Measurements from ENCODE around the gene ENDOD1. TPM values are rescaled to one million over a fixed set of nuclear protein-coding genes. Genes with fewer than 3 reads are reported as not detected.

Gene ENDOD1
- total RNA-seq, 2 experiments from 2014 or later, result 37.1 to 40.5 TPM

DNA sequence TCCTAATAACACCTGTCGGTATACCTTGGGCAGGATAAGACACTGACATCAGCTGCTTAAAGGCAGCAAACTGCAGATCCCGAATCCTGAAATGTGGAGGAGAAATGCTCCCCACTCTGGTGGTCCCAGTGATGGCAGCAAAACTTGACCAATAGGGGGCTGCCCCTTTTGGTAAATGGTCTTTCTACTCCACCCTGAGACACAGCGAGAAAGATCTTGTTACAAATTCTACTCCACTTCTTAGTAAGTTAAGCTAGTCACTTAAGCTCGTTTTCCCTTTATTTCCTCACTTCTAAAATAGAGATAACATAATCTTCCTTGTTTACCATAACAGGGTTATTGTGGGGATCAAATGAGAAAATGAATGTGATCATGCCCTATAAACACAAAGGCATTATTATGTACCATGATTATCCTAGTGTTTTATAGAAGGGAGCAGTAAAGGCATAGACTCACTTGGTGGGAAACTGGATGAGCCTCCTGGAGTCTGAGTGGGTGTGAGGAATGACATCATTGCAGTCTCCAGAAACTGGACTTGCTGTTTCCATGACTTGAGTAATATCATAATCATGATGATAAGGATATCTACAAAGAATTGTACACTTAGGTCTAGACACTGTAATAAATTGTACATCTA is 50.9 kb downstream of the ENDOD1 start:
- Mint-ChIP-seq H3K4me3 (no peak overlapping the region), H3K9me3 (ENCODE audit: low read depth) (no peaks in the 10 kb centered on the region), H3K4me1 (peaks cover 31% of the 10 kb centered on the region), H3K36me3 (peaks cover 7% of the 10 kb centered on the region), H3K27ac (no peak overlapping the region), H3K27me3 (peaks cover 12% of the 10 kb centered on the region)
- DNase-seq, result no peak
- CTCF ChIA-PET, result interaction anchor here (0.6 to 20.8 kb wide), 9 partner anchors 8 to 554 kb away, joined by 3 to 258 read pairs (median 4); partner anchors contain the start of genes ENDOD1 and SRSF8
- no peak for ATAC-seq

- Mint-ChIP-seq H3K4me1 (peaks cover 21% of the 10 kb centered on the region), H3K4me3 (no peak overlapping the region), H3K9me3 (ENCODE audit: low read depth) (no peaks in the 10 kb centered on the region), H3K27ac (no peak overlapping the region), H3K27me3 (peaks cover 14% of the 10 kb centered on the region), H3K36me3 (no peaks in the 10 kb centered on the region)
- CTCF ChIA-PET, result interaction anchor here (1.1 to 20.8 kb wide), 3 partner anchors 10 to 71 kb away, joined by 4 to 258 read pairs (median 10); partner anchors contain the start of gene SRSF8
- DNase-seq, result no peak
- no peak for ATAC-seq
These were observed 52.8 kb downstream of the ENDOD1 start for GRCh38 chr11:95142431-95142830.

GRCh38 chr11:95143106-95143681 is 53.5 kb downstream of the ENDOD1 start:
- no peaks in the 10 kb centered on the region for H3K9me3 Mint-ChIP-seq (ENCODE audit: low read depth)
- H3K27ac Mint-ChIP-seq, result no peak overlapping the region
- H3K4me1 Mint-ChIP-seq, result peaks cover 19% of the 10 kb centered on the region
- H3K27me3 Mint-ChIP-seq, result peaks cover 14% of the 10 kb centered on the region
- H3K4me3 Mint-ChIP-seq, result no peak overlapping the region
- no peaks in the 10 kb centered on the region for H3K36me3 Mint-ChIP-seq
- CTCF ChIA-PET, result interaction anchor here (1.1 to 20.8 kb wide), 3 partner anchors 9 to 72 kb away, joined by 4 to 258 read pairs (median 10); partner anchors contain the start of gene SRSF8
- ATAC-seq (no peak), DNase-seq (no peak)

DNA sequence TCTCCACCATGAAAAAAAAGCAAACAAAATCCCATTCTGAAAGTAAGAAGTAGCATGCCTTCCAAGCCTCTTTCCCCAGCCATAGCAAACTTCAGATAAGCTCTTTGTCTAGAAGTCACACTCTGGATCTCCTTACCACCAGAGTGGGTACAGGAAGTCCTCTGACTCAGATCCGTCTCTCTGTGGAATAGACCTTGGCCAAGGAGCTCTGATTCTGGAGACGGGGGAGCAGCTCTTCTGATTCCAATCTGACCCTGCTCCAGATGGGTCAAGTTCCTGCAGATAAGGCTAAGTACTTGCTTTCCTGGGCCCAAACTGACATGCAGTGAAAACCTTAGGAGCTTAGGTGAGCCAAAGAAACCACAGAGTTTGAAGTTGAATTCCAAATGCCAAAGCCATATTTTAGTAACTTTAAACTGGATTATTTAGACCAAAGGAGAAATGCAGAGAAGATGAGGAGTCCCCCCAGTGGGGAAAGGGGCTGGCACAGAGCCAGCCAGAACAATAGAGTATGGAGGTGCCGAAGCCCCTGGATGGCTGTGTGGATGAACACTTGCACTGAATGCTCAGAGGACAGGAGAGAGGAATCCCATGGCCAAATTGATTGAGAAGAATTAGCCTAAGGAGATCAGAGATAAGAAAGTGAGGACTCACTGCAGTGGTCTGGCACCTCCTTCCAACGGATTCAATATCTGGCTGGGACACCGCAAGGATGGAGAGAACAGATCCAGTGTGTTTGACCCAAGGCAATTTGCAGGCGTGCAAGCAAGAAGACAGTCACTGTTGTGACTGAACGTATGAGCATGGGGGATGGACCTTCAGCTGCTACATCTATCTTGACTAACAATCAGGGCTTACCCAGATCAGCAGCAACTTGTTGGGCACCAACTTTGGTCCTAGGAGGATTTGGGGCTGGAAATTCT is 54.9 kb downstream of the ENDOD1 start:
- no peak for ATAC-seq
- CTCF ChIA-PET, result interaction anchor here (0.7 to 20.8 kb wide), 5 partner anchors 9 to 73 kb away, joined by 3 to 258 read pairs (median 3); partner anchors contain the start of genes ENDOD1 and SRSF8
- Mint-ChIP-seq H3K4me3 (no peak overlapping the region), H3K9me3 (ENCODE audit: low read depth) (no peaks in the 10 kb centered on the region), H3K27me3 (peaks cover 14% of the 10 kb centered on the region), H3K27ac (no peak overlapping the region), H3K4me1 (peaks cover 19% of the 10 kb centered on the region), H3K36me3 (no peaks in the 10 kb centered on the region)
- DNase-seq, result no peak

DNA sequence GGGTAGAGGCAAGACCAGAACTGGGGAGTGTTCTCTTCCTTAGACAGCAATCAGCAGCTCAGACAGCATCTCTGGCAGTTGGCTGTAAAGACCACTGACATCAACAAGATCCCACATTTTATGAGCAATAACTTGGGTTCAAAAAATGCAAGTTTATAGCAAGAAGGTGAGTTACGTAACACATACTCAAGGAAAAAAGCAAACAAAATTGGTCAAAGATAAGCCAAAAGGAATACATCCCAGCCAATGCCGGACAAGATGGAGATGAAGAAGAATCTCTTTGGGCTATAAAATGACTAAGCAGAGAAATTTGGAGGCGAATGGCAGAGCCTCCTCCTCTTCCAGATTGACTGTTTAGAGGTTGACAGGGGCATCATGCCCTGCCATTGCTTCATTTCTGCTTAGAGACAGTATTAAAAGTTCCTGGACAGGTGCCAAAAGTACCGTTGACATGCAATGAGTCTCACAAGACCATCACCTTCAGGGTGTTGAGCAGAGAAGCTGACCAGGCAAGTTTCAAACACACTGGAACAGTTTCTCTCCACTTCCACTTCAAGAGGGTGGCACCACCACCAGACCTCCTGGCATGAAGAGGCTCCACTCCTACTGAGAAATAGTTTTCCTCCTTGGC is 55.9 kb downstream of the ENDOD1 start:
- ATAC-seq (no peak), DNase-seq (no peak)
- Mint-ChIP-seq H3K27ac (no peak overlapping the region), H3K36me3 (no peaks in the 10 kb centered on the region), H3K4me3 (no peak overlapping the region), H3K27me3 (peaks cover 11% of the 10 kb centered on the region), H3K9me3 (ENCODE audit: low read depth) (no peaks in the 10 kb centered on the region), H3K4me1 (peaks cover 23% of the 10 kb centered on the region)
- CTCF ChIA-PET, result interaction anchor here (1.4 to 20.8 kb wide), 2 partner anchors 55 to 74 kb away, joined by 3 to 258 read pairs; partner anchors contain the start of genes ENDOD1 and SRSF8

DNA sequence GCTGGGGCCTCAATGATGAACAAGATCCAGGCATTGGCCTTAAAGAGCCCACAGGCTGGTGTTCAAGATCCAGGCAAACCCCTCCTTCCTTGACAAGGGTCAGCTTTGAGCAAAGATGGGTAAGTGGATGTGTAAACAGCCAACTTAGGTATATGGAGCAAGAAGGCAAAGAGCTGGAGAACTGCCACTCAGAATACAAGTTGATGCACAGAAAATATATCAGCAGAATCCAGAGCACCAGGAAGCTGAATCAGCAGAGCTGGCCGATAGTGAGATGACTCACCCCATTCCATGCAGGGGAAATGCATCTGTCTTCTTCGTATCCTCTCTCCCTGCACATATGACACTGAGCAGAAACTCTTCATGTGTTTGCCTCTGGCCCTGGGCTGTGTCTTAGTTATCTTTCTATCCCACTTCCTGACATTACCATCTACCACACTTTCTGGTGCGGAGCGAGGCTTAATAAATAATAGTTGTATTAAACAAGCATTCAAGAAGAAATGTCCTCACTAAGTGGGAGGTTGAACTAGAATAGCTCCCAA is 57.8 kb downstream of the ENDOD1 start:
- Mint-ChIP-seq H3K27ac (no peak overlapping the region), H3K4me3 (no peak overlapping the region), H3K36me3 (no peaks in the 10 kb centered on the region), H3K4me1 (peaks cover 31% of the 10 kb centered on the region), H3K9me3 (ENCODE audit: low read depth) (no peaks in the 10 kb centered on the region), H3K27me3 (peaks cover 11% of the 10 kb centered on the region)
- ATAC-seq, result no peak
- CTCF ChIA-PET, result interaction anchor here (0.8 to 20.8 kb wide), 6 partner anchors 9 to 558 kb away, joined by 3 to 258 read pairs (median 6); partner anchors contain the start of genes ENDOD1, SESN3 and SRSF8
- no peak for DNase-seq

DNA sequence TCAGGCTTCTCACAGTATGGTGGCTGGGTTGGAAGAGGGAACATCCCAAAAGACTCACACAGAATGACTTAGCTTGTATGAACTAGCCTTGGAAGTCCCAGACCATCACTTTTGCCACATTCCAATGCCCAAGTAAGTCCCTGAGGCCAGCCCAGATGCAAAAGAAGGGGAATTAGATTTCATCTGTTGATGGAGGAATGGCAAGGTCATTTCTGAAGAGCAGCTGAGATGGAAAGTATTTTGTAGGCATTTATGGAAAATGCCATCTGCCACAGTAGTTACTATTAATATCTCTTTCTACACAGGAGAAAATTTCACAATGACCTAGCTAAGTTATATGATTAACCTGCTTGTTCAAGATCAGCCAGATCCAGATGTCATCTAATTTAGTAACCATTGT is 58.8 kb downstream of the ENDOD1 start:
- ATAC-seq, result no peak

DNA sequence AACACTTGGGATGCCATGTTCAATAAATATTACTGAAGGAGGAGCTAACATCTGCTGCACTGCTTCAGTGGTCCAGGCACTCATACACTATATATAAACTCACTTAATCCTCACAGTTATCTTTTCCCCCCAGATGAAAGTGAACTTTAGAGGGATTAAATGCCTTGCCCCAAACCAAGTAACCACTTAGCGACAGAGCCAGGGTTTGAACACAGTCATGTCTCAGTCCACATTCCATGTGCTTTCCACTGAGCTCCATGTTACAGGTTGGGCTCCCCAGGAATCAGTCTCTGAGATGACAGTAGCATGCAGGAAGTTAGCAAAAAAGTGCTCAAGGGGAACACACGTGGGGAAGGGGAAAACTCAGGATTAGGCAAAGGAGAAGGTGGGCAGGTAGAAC is 59.3 kb downstream of the ENDOD1 start:
- Mint-ChIP-seq H3K4me3 (no peak overlapping the region), H3K27ac (no peak overlapping the region), H3K9me3 (ENCODE audit: low read depth) (no peaks in the 10 kb centered on the region), H3K4me1 (peaks cover 44% of the 10 kb centered on the region), H3K27me3 (peaks cover 9% of the 10 kb centered on the region), H3K36me3 (no peaks in the 10 kb centered on the region)
- CTCF ChIA-PET, result interaction anchor here (1.2 to 20.8 kb wide), 4 partner anchors 9 to 77 kb away, joined by 3 to 258 read pairs (median 31); partner anchors contain the start of genes ENDOD1 and SRSF8
- DNase-seq (no peak), ATAC-seq (no peak)

More for the DNA sequence above, 58.8 kb downstream of the ENDOD1 start:
- Mint-ChIP-seq H3K27me3 (peaks cover 11% of the 10 kb centered on the region), H3K27ac (no peak overlapping the region), H3K9me3 (ENCODE audit: low read depth) (no peaks in the 10 kb centered on the region), H3K4me1 (peaks cover 40% of the 10 kb centered on the region), H3K4me3 (no peak overlapping the region), H3K36me3 (no peaks in the 10 kb centered on the region)
- DNase-seq, result no peak
- CTCF ChIA-PET, result interaction anchor here (1.2 to 20.8 kb wide), 4 partner anchors 8 to 77 kb away, joined by 3 to 258 read pairs (median 31); partner anchors contain the start of genes ENDOD1 and SRSF8

- ATAC-seq, result no peak
- CTCF ChIA-PET, result interaction anchor here (0.9 to 20.8 kb wide), 13 partner anchors 9 to 639 kb away, joined by 3 to 258 read pairs (median 4); partner anchors contain the start of genes ENDOD1, SESN3 and SRSF8
- H3K27ac Mint-ChIP-seq, result peak overlapping the region; percentile 93
These were observed 60.2 kb downstream of the ENDOD1 start for GRCh38 chr11:95149651-95150364.

GRCh38 chr11:95150956-95151684 is 61.5 kb downstream of the ENDOD1 start:
- peaks cover 2% of the 10 kb centered on the region for H3K27me3 Mint-ChIP-seq
- CTCF ChIA-PET, result interaction anchor here (0.7 to 20.8 kb wide), 39 partner anchors 9 to 1275 kb away, joined by 3 to 258 read pairs (median 5); partner anchors contain the start of genes CEP57, CWC15, ENDOD1 and FAM76B
- peaks cover 40% of the 10 kb centered on the region for H3K4me1 Mint-ChIP-seq
- no peaks in the 10 kb centered on the region for H3K36me3 Mint-ChIP-seq
- H3K27ac Mint-ChIP-seq, result peak overlapping the region; percentile 93
- H3K9me3 Mint-ChIP-seq (ENCODE audit: low read depth), result no peaks in the 10 kb centered on the region
- peak overlapping the region; percentile 86 for H3K4me3 Mint-ChIP-seq
- ATAC-seq (peak; percentile 96), DNase-seq (peak; percentile 96)

More at GRCh38 chr11:95149651-95150364, 60.2 kb downstream of the ENDOD1 start:
- Mint-ChIP-seq H3K9me3 (ENCODE audit: low read depth) (no peaks in the 10 kb centered on the region), H3K27me3 (peaks cover 2% of the 10 kb centered on the region), H3K4me1 (peaks cover 40% of the 10 kb centered on the region), H3K4me3 (peak overlapping the region; percentile 86), H3K36me3 (no peaks in the 10 kb centered on the region)
- DNase-seq, result no peak

All from activated CD8-positive, alpha-beta memory T cell treated with anti-CD3 and anti-CD28 coated beads, Interleukin-2, amount 10 ng/mL, durations not matched to agents 7 days and 5 days (primary cell).